T-helper 2 cell treated with Interferon-gamma antibody and Interleukin-4, amounts not matched to agents 5 μg/mL and 100 μg/mL, for 36 hours (primary cell): Measurements from ENCODE around the gene MAPK12.
A peak's percentile ranks its signal among the peaks of the same experiment; 100 is the strongest.

Source experiments
- DNase-seq: peaks from one replicate; pipeline ENCODE4 v3.0.0; 2021; ENCODE audit warnings: low spot score
- H3K27ac Mint-ChIP-seq: one replicate; pipeline ENCODE4 v1.8.0; 2021; ENCODE audit warnings: mild to moderate bottlenecking, mixed read lengths
- H3K27me3 Mint-ChIP-seq: one replicate; pipeline ENCODE4 v1.8.0; 2021; ENCODE audit warnings: low read depth, mixed read lengths
- H3K36me3 Mint-ChIP-seq: one replicate; pipeline ENCODE4 v1.8.0; 2021; ENCODE audit warnings: low read depth, mixed read lengths
- H3K4me1 Mint-ChIP-seq: one replicate; pipeline ENCODE4 v1.8.0; 2021; ENCODE audit warnings: low read depth, mixed read lengths
- H3K4me3 Mint-ChIP-seq: one replicate; pipeline ENCODE4 v1.8.0; 2022; ENCODE audit warnings: mild to moderate bottlenecking, moderate library complexity, mixed read lengths
- H3K9me3 Mint-ChIP-seq: one replicate; pipeline ENCODE4 v1.8.0; 2021; ENCODE audit warnings: mixed read lengths

The MAPK12 gene

GRCh38 chr22:50271519-50271970 is 10.1 kb upstream of the MAPK12 start:
- no peaks in the 10 kb centered on the region for H3K9me3 Mint-ChIP-seq
- H3K36me3 Mint-ChIP-seq: no peaks in the 10 kb centered on the region
- DNase-seq: peak; percentile 42
- peaks cover 19% of the 10 kb centered on the region for H3K27me3 Mint-ChIP-seq
- peaks cover 5% of the 10 kb centered on the region for H3K4me1 Mint-ChIP-seq
- no peak overlapping the region for H3K4me3 Mint-ChIP-seq
- no peak overlapping the region for H3K27ac Mint-ChIP-seq

GRCh38 chr22:50270666-50271394 is 9.3 kb upstream of the MAPK12 start:
- peak overlapping the region; percentile 71 for H3K4me3 Mint-ChIP-seq
- peaks cover 5% of the 10 kb centered on the region for H3K4me1 Mint-ChIP-seq
- no peaks in the 10 kb centered on the region for H3K36me3 Mint-ChIP-seq
- DNase-seq: peak; percentile 69
- H3K27me3 Mint-ChIP-seq: peaks cover 19% of the 10 kb centered on the region
- H3K27ac Mint-ChIP-seq: no peak overlapping the region
- H3K9me3 Mint-ChIP-seq: no peaks in the 10 kb centered on the region

DNA sequence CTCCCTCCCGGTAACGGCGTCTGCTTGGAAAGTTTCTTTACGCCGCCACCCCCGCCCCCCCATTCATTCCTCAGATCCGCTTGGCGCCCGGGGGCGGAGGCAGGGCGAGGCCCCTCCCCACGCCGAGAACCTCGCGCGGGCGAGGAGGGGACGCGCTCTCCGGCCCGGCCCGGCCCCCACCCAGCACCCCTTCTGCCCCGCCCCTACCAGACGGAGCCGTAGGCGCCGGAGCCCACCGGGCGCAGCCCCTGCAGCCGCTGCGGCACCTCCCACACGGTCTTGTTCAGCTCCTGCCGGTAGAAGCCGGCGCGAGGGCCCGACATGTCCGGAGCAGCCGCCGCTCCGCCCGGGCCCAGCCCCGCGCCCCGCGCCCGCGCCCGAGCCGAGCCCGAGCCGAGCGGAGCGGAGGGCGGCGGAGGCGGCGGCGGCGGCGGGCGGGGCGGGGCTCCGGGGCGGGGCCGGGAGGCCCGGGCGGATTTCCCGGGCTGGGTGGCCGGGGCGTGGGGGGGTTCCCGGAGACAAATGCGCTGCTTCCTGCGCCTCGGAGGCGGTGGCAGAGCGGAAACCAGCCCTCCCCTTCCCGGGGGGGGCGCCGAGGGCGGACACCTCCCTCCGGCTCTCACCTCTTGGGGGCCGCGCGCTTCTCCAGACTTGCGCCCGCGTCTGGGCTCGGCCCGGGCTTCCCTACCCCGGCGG is 8.6 kb upstream of the MAPK12 start, which contains the start of gene MAPK11:
MAPK11 (minus strand) TSS at position 411 of the 696 bp plus-strand sequence; CDS start at position 323, 88 bp downstream.
- no peak within 1 kb of the TSS for H3K27ac Mint-ChIP-seq
- peaks cover 19% of the 10 kb centered on the region for H3K27me3 Mint-ChIP-seq
- no peaks in the 10 kb centered on the region for H3K36me3 Mint-ChIP-seq
- H3K9me3 Mint-ChIP-seq: no peaks in the 10 kb centered on the region
- peak; percentile 79 for DNase-seq
- H3K4me3 Mint-ChIP-seq: peak within 1 kb of the TSS; percentile 71
- peaks cover 5% of the 10 kb centered on the region for H3K4me1 Mint-ChIP-seq

DNA sequence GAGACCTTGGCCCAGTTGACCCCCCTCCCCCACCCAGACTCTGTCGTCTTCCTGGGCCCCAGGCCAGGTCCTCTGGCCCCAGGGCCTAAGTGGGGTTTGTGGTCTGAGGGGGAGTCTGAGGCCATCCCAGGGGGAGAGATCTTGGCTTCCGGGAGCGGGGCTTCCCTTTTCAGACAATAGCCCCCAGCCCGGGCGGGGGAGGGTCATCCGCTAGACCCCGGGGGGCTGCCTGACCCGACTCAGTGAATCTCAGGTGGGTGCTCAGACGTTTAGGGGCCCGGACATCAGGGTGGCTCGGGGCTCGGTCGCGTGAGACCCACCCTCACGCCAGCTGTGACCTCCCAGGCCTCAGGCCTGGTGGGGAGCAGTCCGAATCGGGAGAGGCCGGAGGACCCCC is 8.1 kb upstream of the MAPK12 start:
- no peaks in the 10 kb centered on the region for H3K9me3 Mint-ChIP-seq
- peaks cover 19% of the 10 kb centered on the region for H3K27me3 Mint-ChIP-seq
- H3K4me1 Mint-ChIP-seq: peaks cover 5% of the 10 kb centered on the region
- H3K4me3 Mint-ChIP-seq: peak overlapping the region; percentile 70
- H3K36me3 Mint-ChIP-seq: no peaks in the 10 kb centered on the region
- no peak for DNase-seq
- no peak overlapping the region for H3K27ac Mint-ChIP-seq

- Mint-ChIP-seq H3K4me1 (peaks cover 2% of the 10 kb centered on the region), H3K4me3 (peak overlapping the region; percentile 36), H3K36me3 (no peaks in the 10 kb centered on the region), H3K27ac (no peak overlapping the region), H3K27me3 (peaks cover 13% of the 10 kb centered on the region), H3K9me3 (no peaks in the 10 kb centered on the region)
- no peak for DNase-seq
Measured at GRCh38 chr22:50268655-50269113, 7.2 kb upstream of the MAPK12 start.

- no peak overlapping the region for H3K4me3 Mint-ChIP-seq
- H3K4me1 Mint-ChIP-seq: peaks cover under 1% of the 10 kb centered on the region
- no peaks in the 10 kb centered on the region for H3K9me3 Mint-ChIP-seq
- H3K27ac Mint-ChIP-seq: no peak overlapping the region
- peaks cover 11% of the 10 kb centered on the region for H3K27me3 Mint-ChIP-seq
- DNase-seq: no peak
- no peaks in the 10 kb centered on the region for H3K36me3 Mint-ChIP-seq
Measured at GRCh38 chr22:50267591-50268390, 6.3 kb upstream of the MAPK12 start.

DNA sequence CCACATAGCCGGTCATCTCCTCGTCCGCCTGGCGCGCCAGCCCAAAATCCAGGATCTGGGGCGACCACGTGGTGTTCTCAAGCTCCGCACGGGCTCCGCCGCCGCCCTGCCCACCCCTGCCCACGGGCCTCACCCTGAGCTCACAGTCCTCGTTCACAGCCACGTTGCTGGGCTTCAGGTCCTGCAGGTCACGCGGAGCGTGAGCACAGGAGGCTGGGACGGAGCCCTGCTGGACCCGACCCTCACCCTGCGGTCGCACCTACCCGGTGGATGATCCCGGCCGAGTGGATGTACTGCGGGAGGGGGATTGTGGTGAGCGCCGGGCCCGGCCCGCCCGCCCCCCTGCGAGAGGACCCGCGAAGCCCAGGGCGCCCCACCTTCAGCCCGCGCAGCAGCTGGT is 5.5 kb upstream of the MAPK12 start:
- no peak for DNase-seq
- Mint-ChIP-seq H3K27me3 (peaks cover 14% of the 10 kb centered on the region), H3K36me3 (no peaks in the 10 kb centered on the region), H3K4me3 (no peak overlapping the region), H3K9me3 (no peaks in the 10 kb centered on the region), H3K4me1 (peaks cover 4% of the 10 kb centered on the region), H3K27ac (no peak overlapping the region)

DNA sequence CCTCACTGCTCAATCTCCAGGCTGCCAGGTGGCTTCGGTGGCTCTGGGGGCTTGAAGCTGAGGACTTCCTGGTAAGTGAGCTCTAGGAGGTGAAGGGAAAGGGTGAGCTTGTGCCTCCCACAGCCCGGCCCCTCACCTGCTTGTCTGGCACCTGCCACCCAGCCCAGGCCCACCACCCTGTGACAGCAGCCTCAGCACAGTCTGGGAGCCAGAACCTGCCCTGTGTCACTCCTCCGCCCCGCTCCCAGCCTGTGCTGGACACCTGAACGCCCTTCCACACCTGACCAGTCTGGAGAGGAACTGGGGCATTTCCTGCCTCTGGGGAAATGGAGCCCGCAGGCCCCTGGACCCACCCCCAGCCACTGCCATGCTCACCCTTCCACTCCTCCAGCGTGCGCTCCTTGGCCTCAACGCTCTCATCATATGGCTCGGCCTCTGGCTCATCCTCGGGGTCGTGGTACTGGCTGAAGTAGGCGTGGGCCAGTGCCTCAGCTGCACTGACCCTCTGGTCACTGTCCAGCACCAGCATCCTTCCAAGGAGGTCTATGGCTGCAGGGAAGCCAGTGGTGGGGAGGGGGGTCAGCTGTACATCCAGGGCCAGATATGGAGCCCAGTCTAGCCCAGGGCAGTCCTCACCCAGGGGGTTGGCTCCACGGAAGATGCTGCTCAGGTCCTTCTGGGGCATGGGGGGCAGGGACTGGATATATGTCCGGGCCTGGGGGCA is 3.6 kb upstream of the MAPK12 start:
- no peaks in the 10 kb centered on the region for H3K9me3 Mint-ChIP-seq
- H3K27ac Mint-ChIP-seq: no peak overlapping the region
- peaks cover 5% of the 10 kb centered on the region for H3K4me1 Mint-ChIP-seq
- peaks cover 16% of the 10 kb centered on the region for H3K27me3 Mint-ChIP-seq
- H3K4me3 Mint-ChIP-seq: no peak overlapping the region
- DNase-seq: no peak
- H3K36me3 Mint-ChIP-seq: no peaks in the 10 kb centered on the region

- Mint-ChIP-seq H3K4me1 (peaks cover 5% of the 10 kb centered on the region), H3K9me3 (no peaks in the 10 kb centered on the region), H3K27me3 (peaks cover 16% of the 10 kb centered on the region), H3K36me3 (no peaks in the 10 kb centered on the region), H3K27ac (no peak overlapping the region), H3K4me3 (no peak overlapping the region)
- DNase-seq: no peak
Measured at GRCh38 chr22:50264104-50264745, 2.7 kb upstream of the MAPK12 start.

- Mint-ChIP-seq H3K36me3 (no peaks in the 10 kb centered on the region), H3K27me3 (peaks cover 15% of the 10 kb centered on the region), H3K4me3 (no peak overlapping the region), H3K27ac (no peak overlapping the region), H3K4me1 (peaks cover 5% of the 10 kb centered on the region), H3K9me3 (no peaks in the 10 kb centered on the region)
- no peak for DNase-seq
Measured at GRCh38 chr22:50262973-50263617, 1.6 kb upstream of the MAPK12 start.

- Mint-ChIP-seq H3K27ac (no peak overlapping the region), H3K27me3 (peaks cover 14% of the 10 kb centered on the region), H3K36me3 (no peaks in the 10 kb centered on the region), H3K4me1 (peaks cover 5% of the 10 kb centered on the region), H3K4me3 (peak overlapping the region; percentile 66), H3K9me3 (no peaks in the 10 kb centered on the region)
- no peak for DNase-seq
Measured at GRCh38 chr22:50262460-50262911, 1.0 kb upstream of the MAPK12 start.

DNA sequence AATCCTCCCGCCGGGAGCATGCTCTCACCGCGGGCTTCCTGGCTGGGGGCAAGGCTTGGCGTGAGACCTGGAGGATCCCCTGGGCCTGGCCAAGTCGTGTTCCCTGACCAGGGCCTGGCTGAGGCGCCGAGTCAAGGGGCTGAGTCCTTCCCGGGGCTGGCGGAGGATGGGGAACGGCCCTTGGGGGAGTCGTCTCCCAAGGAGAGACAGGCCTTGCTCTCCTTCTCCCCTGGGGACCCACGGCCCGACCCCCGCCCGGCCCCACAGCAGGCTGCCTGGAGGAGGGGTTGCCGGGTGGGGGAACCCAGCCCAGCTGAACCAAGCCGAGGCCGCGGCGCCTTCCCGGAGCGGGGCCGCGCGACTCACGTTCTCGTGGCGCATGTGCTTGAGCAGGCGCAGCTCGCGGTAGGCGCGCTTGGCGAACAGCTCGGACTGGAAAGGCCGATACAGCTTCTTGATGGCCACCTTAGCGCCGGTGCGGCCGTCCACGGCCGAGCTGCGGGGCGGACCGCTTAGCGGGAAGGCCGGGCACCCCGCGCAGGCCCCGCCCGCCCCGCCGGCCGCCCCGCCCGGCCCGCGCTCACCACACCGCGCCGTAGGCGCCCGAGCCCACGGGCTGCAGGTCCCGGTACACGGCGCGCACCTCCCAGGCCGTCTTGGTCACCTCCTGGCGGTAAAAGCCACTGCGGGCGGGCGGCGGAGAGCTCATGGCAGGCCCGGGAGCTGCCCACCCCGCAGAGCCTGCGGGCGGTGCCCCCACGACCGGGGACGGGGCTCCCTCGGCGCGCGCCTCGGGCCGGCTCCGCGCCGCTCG is 475 bp downstream of the MAPK12 start:
- Mint-ChIP-seq H3K9me3 (no peaks in the 10 kb centered on the region), H3K4me3 (no peak overlapping the region), H3K27ac (no peak overlapping the region), H3K27me3 (peaks cover 14% of the 10 kb centered on the region), H3K36me3 (no peaks in the 10 kb centered on the region), H3K4me1 (peaks cover 5% of the 10 kb centered on the region)
- no peak for DNase-seq
